Prostate gland (tissue), 2 donors: ENCODE measurements around the gene TSEN2.

Experiments used
- POLR2AphosphoS5 ChIP-seq: sonication (generic); formaldehyde crosslinking; IDR thresholded peaks from one replicate; pipeline ENCODE4 v1.6.1; 2017; ENCODE audit warnings: antibody characterized with exemption
- TF ChIP-seq, protein P1 (sequence below), 4 experiments: fragments of 200-600 bp in 2 of 4; fragments of 450-650 bp in 2 of 4; sonication (generic) in 2 of 4; IDR thresholded peaks; 1 replicate in 3 of 4; 2 replicates in 1 of 4; pipeline ENCODE4 v1.5.1; 2016 to 2019; ENCODE audit warnings: antibody characterized with exemption in 4 of 4, mild to moderate bottlenecking in 2 of 4, moderate library complexity in 2 of 4

DNA sequence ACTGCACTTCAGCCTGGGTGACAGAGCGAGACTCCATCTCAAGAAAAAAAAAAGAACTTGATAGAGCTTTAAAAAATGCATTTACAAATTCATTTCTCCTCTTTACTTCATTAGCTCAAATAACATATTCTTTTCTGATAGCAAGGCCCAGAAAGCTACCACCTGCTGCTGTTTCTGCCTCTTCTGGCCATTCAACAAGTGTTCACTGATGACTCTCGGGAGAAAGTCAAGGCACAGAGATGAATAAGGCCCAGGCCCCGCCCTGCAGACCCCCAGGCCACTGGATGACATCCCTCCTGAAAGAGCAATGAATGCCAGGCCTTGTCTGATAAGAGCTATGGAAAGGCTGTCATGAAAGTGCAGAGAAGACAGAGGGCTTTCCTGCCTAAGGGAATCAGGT, 13.6 kb upstream of the TSEN2 start:
- TF ChIP-seq, protein P1, sequence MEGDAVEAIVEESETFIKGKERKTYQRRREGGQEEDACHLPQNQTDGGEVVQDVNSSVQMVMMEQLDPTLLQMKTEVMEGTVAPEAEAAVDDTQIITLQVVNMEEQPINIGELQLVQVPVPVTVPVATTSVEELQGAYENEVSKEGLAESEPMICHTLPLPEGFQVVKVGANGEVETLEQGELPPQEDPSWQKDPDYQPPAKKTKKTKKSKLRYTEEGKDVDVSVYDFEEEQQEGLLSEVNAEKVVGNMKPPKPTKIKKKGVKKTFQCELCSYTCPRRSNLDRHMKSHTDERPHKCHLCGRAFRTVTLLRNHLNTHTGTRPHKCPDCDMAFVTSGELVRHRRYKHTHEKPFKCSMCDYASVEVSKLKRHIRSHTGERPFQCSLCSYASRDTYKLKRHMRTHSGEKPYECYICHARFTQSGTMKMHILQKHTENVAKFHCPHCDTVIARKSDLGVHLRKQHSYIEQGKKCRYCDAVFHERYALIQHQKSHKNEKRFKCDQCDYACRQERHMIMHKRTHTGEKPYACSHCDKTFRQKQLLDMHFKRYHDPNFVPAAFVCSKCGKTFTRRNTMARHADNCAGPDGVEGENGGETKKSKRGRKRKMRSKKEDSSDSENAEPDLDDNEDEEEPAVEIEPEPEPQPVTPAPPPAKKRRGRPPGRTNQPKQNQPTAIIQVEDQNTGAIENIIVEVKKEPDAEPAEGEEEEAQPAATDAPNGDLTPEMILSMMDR (IDR thresholded peaks at IDR 0.05), result no peak
- no peak for TF ChIP-seq POLR2AphosphoS5
